GM12878 (cell line): ENCODE results near the gene AVL9. TPM values are rescaled to one million over a fixed set of nuclear protein-coding genes. Genes with fewer than 3 reads are reported as not detected.

ENCODE experiments used
- ATAC-seq: fragments of 200-7000 bp; cut with Tn5 transposase; 3 replicates; pipeline ENCODE4 v1.9.1; 2020; ENCODE audit warnings: mild to moderate bottlenecking, moderate library complexity
- BruUV-seq: library from RNA; stranded (reverse); fragments of 400-500 nt; replicated peaks from 2 replicates; lab custom pipeline; 2021; lab: Mats Ljungman, UMichigan
- CTCF ChIA-PET: fragments of 300-600 bp; sonication (Branson Sonifier 250); formaldehyde crosslinking; extraction: SDS; loops from one replicate; lab custom pipeline; 2021; ENCODE audit warnings: inconsistent platforms; lab: Yijun Ruan, JAX
- POLR2A ChIA-PET: fragments of 350-600 bp; formaldehyde crosslinking; extraction: SDS; loops from one replicate; lab custom pipeline; 2021; ENCODE audit warnings: inconsistent platforms; lab: Charles Lee
- RAD21 ChIA-PET: fragments of 300-600 bp; sonication (Branson Sonifier 250); formaldehyde crosslinking; loops from one replicate; lab custom pipeline; 2023; ENCODE audit warnings: antibody characterized with exemption; ENCODE audit not compliant: unreplicated experiment; lab: Charles Lee
- SMC1A ChIA-PET: fragments of 300-600 bp; sonication (Branson Sonifier 250); formaldehyde crosslinking; loops from one replicate; lab custom pipeline; 2023; ENCODE audit not compliant: unreplicated experiment, uncharacterized antibody; lab: Charles Lee
- DNase-seq: peaks from one replicate; pipeline ENCODE4 v3.0.0-alpha.2; 2011; ENCODE audit warnings: low read depth, low spot score
- FAIRE-seq: peaks from 3 replicates; lab custom pipeline; 2011; peaks lifted over from hg19 to GRCh38; lab: Jason Lieb, UNC
- H2AFZ ChIP-seq: 2 replicates; pipeline ENCODE4 v1.6.0; 2011; ENCODE audit warnings: low read depth, low read length, control low read depth; ENCODE audit not compliant: control insufficient read depth
- H3K27ac ChIP-seq: 2 replicates; pipeline ENCODE4 v1.5.1; 2011; ENCODE audit warnings: control low read depth; ENCODE audit not compliant: control insufficient read depth, insufficient read depth
- H3K27me3 ChIP-seq, 2 experiments: replicated peaks in 1 of 2; 2 replicates each; pipeline versions ENCODE4 v1.6.0 to v1.6.1; 2011; ENCODE audit warnings: low read length in 1 of 2; ENCODE audit not compliant: control insufficient read depth in 2 of 2, insufficient read depth in 2 of 2
- H3K36me3 ChIP-seq, 2 experiments: 2 replicates each; pipeline ENCODE4 v1.5.1; 2011; ENCODE audit warnings: low read length in 1 of 2; ENCODE audit not compliant: control insufficient read depth in 2 of 2, insufficient read depth in 2 of 2
- H3K4me1 ChIP-seq: 2 replicates; pipeline ENCODE4 v1.6.1; 2011; ENCODE audit warnings: mild to moderate bottlenecking, low read length, moderate library complexity, mixed read lengths; ENCODE audit not compliant: control insufficient read depth, insufficient read depth
- H3K4me2 ChIP-seq: 2 replicates; pipeline ENCODE4 v1.6.0; 2011; ENCODE audit warnings: control low read depth; ENCODE audit not compliant: control insufficient read depth, insufficient read depth
- H3K4me3 ChIP-seq: fragments of 200-600 bp; sonication (generic); 2 replicates; pipeline ENCODE4 v1.5.1; 2016
- H3K79me2 ChIP-seq: 2 replicates; pipeline ENCODE4 v1.6.0; 2011; ENCODE audit warnings: low read length; ENCODE audit not compliant: control insufficient read depth, insufficient read depth
- H3K9ac ChIP-seq: 2 replicates; pipeline ENCODE4 v1.8.0; 2011; ENCODE audit warnings: low read length, control low read depth, mixed read lengths; ENCODE audit not compliant: control insufficient read depth, insufficient read depth
- H3K9me3 ChIP-seq: replicated peaks from 3 replicates; pipeline ENCODE4 v1.5.1; 2011; ENCODE audit warnings: mild to moderate bottlenecking, low read length; ENCODE audit not compliant: control insufficient read depth, insufficient read depth
- H4K20me1 ChIP-seq: 2 replicates; pipeline ENCODE4 v1.6.0; 2011; ENCODE audit not compliant: control insufficient read depth, insufficient read depth
- ATF7 ChIP-seq: fragments of 450-650 bp; IDR thresholded peaks from 2 replicates; pipeline ENCODE4 v1.6.1; 2016; ENCODE audit warnings: low read depth, mild to moderate bottlenecking
- BCL11A ChIP-seq: IDR thresholded peaks from 2 replicates; pipeline ENCODE4 v1.6.1; 2011; ENCODE audit warnings: low read depth, low read length
- E2F8 ChIP-seq: fragments of 450-650 bp; IDR thresholded peaks from 2 replicates; pipeline ENCODE4 v1.6.1; 2018; ENCODE audit warnings: mild to moderate bottlenecking, low read depth, moderate library complexity; ENCODE audit not compliant: partially characterized antibody
- GATAD2B ChIP-seq: fragments of 450-650 bp; conservative IDR thresholded peaks from 2 replicates; pipeline ENCODE4 v1.6.1; 2017; ENCODE audit warnings: low read depth, mild to moderate bottlenecking, moderate library complexity
- NBN ChIP-seq: fragments of 450-650 bp; IDR thresholded peaks from 2 replicates; pipeline ENCODE4 v1.6.1; 2016
- NFYB ChIP-seq: IDR thresholded peaks from 2 replicates; pipeline ENCODE4 v1.6.1; 2011; ENCODE audit warnings: low read depth, mild to moderate bottlenecking, low read length, improper control_type of control experiment, moderate library complexity; ENCODE audit not compliant: insufficient read depth
- PKNOX1 ChIP-seq: fragments of 450-650 bp; IDR thresholded peaks from 2 replicates; pipeline ENCODE4 v1.6.1; 2016; ENCODE audit warnings: mild to moderate bottlenecking
- PML ChIP-seq: IDR thresholded peaks from 2 replicates; pipeline ENCODE4 v1.6.1; 2012; ENCODE audit warnings: low read length, inconsistent platforms
- POLR2A ChIP-seq: IDR thresholded peaks from 2 replicates; pipeline ENCODE4 v1.6.1; 2011; ENCODE audit warnings: low read depth, mild to moderate bottlenecking, low read length
- REST ChIP-seq: IDR thresholded peaks from 2 replicates; pipeline ENCODE4 v1.6.1; 2012; ENCODE audit warnings: mild to moderate bottlenecking, low read depth, low read length
- SMARCA5 ChIP-seq: fragments of 450-650 bp; IDR thresholded peaks from 2 replicates; pipeline ENCODE4 v1.6.1; 2017; ENCODE audit warnings: mild to moderate bottlenecking
- SPI1 ChIP-seq: IDR thresholded peaks from 2 replicates; pipeline ENCODE4 v1.6.1; 2011; ENCODE audit warnings: low read depth, mild to moderate bottlenecking, low read length, moderate library complexity, borderline replicate concordance; ENCODE audit not compliant: insufficient read depth
- STAT3 ChIP-seq: IDR thresholded peaks from 2 replicates; pipeline ENCODE4 v1.6.1; 2011; ENCODE audit warnings: low read depth, low read length, improper control_type of control experiment
- ZNF274 ChIP-seq: IDR thresholded peaks from one replicate; pipeline ENCODE4 v1.8.0; 2011; ENCODE audit not compliant: insufficient read length, insufficient read depth
- WGBS: methylation state at CpG from one replicate; pipeline ENCODE4 v1.1.6; 2016; ENCODE audit warnings: low lambda C conversion rate; ENCODE audit not compliant: insufficient replicate concordance, insufficient coverage; ENCODE audit errors: missing lambda C conversion rate; 5-methylcytosine and 5-hydroxymethylcytosine counted together
- in situ Hi-C: fragments of 300-500 bp; cut with MboI; formaldehyde crosslinking; loops from 9 replicates; pipeline ENCODE4 v1.14.3; 2018; ENCODE audit warnings: mixed read lengths
- intact Hi-C: fragments of 100-400 bp; cut with micrococcal nuclease; formaldehyde crosslinking; loops from one replicate; pipeline ENCODE4 v1.14.2; 2022; ENCODE audit not compliant: unreplicated experiment
- polyA plus RNA-seq, 11 experiments: library from polyadenylated mRNA; depleted of rRNA in 4 of 11; unstranded in 6 of 11; stranded (reverse) in 5 of 11; fragments of >200 nt; fragmentation: Nextera tagmentation in 4 of 11; fragmentation: Illumina TruSeq in 1 of 11; extraction: Ambion mirVana in 4 of 11; extraction: Trizol in 1 of 11; gene quantifications; 1 replicate in 1 of 11; 2 replicates in 10 of 11; pipeline versions ENCODE4 v1.2.1 to v1.2.3, GENCODE V29; 2011 to 2016; ENCODE audit warnings: inconsistent platforms in 2 of 11, missing spikeins in 2 of 11, low read depth in 1 of 11
- total RNA-seq, 4 experiments: library from RNA; depleted of rRNA in 3 of 4; stranded (reverse); fragments of >200 nt in 3 of 4; fragmentation: Illumina TruSeq in 1 of 4; extraction: Trizol in 1 of 4; gene quantifications; 2 replicates each; pipeline versions ENCODE4 v1.2.1 to v1.2.3, GENCODE V29; 2013 to 2021

Gene AVL9
- total and polyA plus RNA-seq, 10 of the 15 experiments (the other 5 are each of a cell fraction or from before 2014, with no cell fraction given) = 4.5 to 41.6 (median 20.1) TPM

- FAIRE-seq = no peak
- in situ Hi-C loops = no loop called here
- 21% methylated on average over 2 of the region's 2 CpGs for WGBS
- CTCF ChIA-PET = no interaction called here
- RAD21 ChIA-PET = no interaction called here
- H3K36me3 ChIP-seq = no peaks in the 10 kb centered on the region
- intact Hi-C loops = no loop called here
- no peaks in the 10 kb centered on the region for H4K20me1 ChIP-seq
- SMC1A ChIA-PET = interaction anchor here (1.2 kb wide), 1 partner anchor 20 kb away, joined by 4 read pairs; no protein-coding TSS in a partner anchor
- no peak for ATAC-seq
- BruUV-seq = no TSS peak
- POLR2A ChIA-PET = no interaction called here
- H3K4me2 ChIP-seq = no peak overlapping the region
- no peak overlapping the region for H3K4me3 ChIP-seq
- no peaks in the 10 kb centered on the region for H3K9me3 ChIP-seq
- no peak overlapping the region for H3K27ac ChIP-seq
- H2AFZ ChIP-seq = no peak overlapping the region
- DNase-seq = no peak
- H3K4me1 ChIP-seq = no peaks in the 10 kb centered on the region
- no peaks in the 10 kb centered on the region for H3K79me2 ChIP-seq
- H3K9ac ChIP-seq = no peak overlapping the region
- H3K27me3 ChIP-seq = no peaks in the 10 kb centered on the region
- no peak for TF ChIP-seq REST
- no peak for TF ChIP-seq SPI1
- TF ChIP-seq NBN = no peak
- no peak for TF ChIP-seq POLR2A
- TF ChIP-seq ATF7 = no peak
- TF ChIP-seq PML = no peak
- no peak for TF ChIP-seq SMARCA5
- TF ChIP-seq STAT3 = no peak
- no peak for TF ChIP-seq NFYB
- no peak for TF ChIP-seq ZNF274
- TF ChIP-seq BCL11A = no peak
- TF ChIP-seq PKNOX1 = no peak
- no peak for TF ChIP-seq E2F8
- TF ChIP-seq GATAD2B = no peak
Observed at GRCh38 chr7:32459788-32460187, 35.5 kb upstream of the AVL9 start.
